DND-41 (cell line): ENCODE results near the gene ARSB.

Experiments used
- CTCF ChIP-seq: IDR thresholded peaks from 2 replicates; pipeline ENCODE4 v1.5.1; 2012; ENCODE audit warnings: borderline replicate concordance, low read length, moderate library complexity, mild to moderate bottlenecking; ENCODE audit not compliant: poor library complexity, severe bottlenecking; ENCODE audit errors: extremely low read depth
- EZH2 ChIP-seq: IDR thresholded peaks from 3 replicates; pipeline ENCODE4 v1.6.1; 2012; ENCODE audit warnings: borderline replicate concordance, low read depth, mild to moderate bottlenecking, moderate library complexity, low read length, inconsistent platforms; ENCODE audit not compliant: severe bottlenecking

GRCh38 chr5:78811121-78811817 lies 173.8 kb downstream of the ARSB start:
- TF ChIP-seq CTCF (no peak), EZH2 (no peak)
